Measurements from ENCODE around the gene TNFRSF17.
"Not testable (repeated sequence)": the region's sequence is repeated elsewhere in the genome, so short reads cannot be mapped to it uniquely, and the experiment has no call there.

GRCh38 chr16:11970292-11970691, 5.3 kb downstream of the TNFRSF17 start:
- TF ChIP-seq NBN (IDR thresholded peaks at IDR 0.05) (0 out of 2 replicates have a peak, but pooled peaks have one; percentile 42), BHLHE40 (IDR thresholded peaks at IDR 0.05; ENCODE audit: borderline replicate concordance in 1 of 2, low read depth in 2 of 2, low read length in 1 of 2) (peak in 1 of 2 experiments; percentile 86; a peak in 2 of 4 replicates)
- not testable (repeated sequence) for TF ChIP-seq CTCF (IDR thresholded peaks at IDR 0.05 in 2 of 3, conservative IDR thresholded peaks at IDR 0.05 in 1 of 3; ENCODE audit: control insufficient read depth in 2 of 3, extremely low read depth in 1 of 3, insufficient read depth in 1 of 3, low read depth in 3 of 3, low read length in 3 of 3); MAX (IDR thresholded peaks at IDR 0.05; ENCODE audit: low read depth, low read length); TAF1 (IDR thresholded peaks at IDR 0.05; ENCODE audit: borderline replicate concordance, low read depth, low read length); RCOR1 (conservative IDR thresholded peaks at IDR 0.05; ENCODE audit: low read depth, low read length); ZBTB33 (IDR thresholded peaks at IDR 0.05); SRF (IDR thresholded peaks at IDR 0.05; ENCODE audit: low read depth in 2 of 2, low read length in 2 of 2)
